Neuron (in vitro differentiated cells): Measurements from ENCODE around the gene WDR86.

Experiments used
- H2AFZ ChIP-seq: one replicate; pipeline ENCODE4 v1.6.1; 2013; ENCODE audit warnings: low read depth, mild to moderate bottlenecking, inconsistent platforms, low read length, moderate library complexity
- H3K27me3 ChIP-seq: one replicate; pipeline ENCODE4 v1.6.1; 2013; ENCODE audit warnings: low read length; ENCODE audit not compliant: insufficient read depth
- H3K36me3 ChIP-seq: one replicate; pipeline ENCODE4 v1.6.1; 2013; ENCODE audit warnings: low read length; ENCODE audit not compliant: insufficient read depth
- H3K4me1 ChIP-seq: one replicate; pipeline ENCODE4 v1.6.1; 2013; ENCODE audit warnings: low read length; ENCODE audit not compliant: insufficient read depth
- H3K4me3 ChIP-seq: 2 replicates; pipeline ENCODE4 v1.5.1; 2013; ENCODE audit warnings: mild to moderate bottlenecking, low read length, moderate library complexity
- H3K9me3 ChIP-seq: one replicate; pipeline ENCODE4 v1.6.1; 2013; ENCODE audit warnings: low read length

The WDR86 gene

DNA sequence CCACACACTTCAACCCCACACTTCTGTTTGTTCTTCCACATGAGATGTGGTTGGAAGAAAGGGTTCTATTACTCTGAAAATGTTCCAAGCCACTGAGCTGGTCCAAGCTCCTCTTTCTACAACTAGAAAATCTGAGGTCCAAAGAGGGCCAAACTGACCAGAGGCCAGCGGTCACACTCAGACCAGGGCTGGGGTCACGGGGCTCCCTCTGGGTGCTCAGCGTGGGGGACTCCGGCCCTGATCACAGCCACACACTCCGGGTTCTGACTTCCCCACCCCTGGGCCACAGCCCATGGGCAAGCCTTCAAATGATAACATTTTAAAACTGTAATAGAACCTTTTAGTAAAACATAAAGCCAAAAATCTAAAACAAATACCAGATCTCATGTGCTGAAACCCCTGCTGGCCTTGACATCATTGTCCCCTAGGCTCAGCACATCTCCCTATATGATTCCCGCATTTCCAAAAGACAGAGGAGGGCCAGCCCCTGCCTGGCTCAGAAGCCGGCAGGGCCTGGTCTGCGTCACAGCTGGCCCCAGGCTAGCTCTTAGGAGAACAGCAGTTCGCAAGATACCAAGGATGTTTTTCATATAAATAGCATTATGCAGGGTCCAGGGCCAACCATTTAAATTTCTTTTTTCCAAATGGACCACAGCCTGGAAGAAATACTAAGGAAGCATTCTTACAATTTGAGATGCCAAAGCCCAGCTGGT, 26.8 kb upstream of the WDR86 start:
- Histone ChIP-seq H3K36me3 (no peaks in the 10 kb centered on the region), H3K9me3 (peaks cover 7% of the 10 kb centered on the region), H3K27me3 (peaks cover 32% of the 10 kb centered on the region), H2AFZ (no peak overlapping the region), H3K4me1 (peaks cover 5% of the 10 kb centered on the region), H3K4me3 (no peak overlapping the region)

DNA sequence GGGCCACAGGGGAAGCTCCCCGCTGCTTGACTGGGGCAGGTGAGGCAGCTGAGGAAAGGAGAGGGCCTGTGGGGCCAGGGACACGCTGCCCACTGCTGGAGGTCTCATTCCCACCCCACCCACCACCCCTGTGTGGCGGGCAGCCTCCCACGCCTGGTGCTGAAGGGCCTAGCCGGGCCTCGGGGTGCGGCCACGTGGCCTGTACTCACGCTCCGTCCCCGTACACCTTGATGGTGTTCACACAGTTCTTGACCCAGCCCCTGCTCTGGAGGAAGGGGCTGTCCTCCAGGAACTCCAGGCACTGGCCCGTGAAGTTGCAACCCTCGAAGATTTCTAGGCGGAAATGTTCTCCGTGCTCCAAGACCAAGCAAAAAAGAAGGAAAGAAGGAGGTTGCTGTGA, 26.1 kb upstream of the WDR86 start:
- peaks cover 5% of the 10 kb centered on the region for H3K4me1 ChIP-seq
- H3K9me3 ChIP-seq: peaks cover 7% of the 10 kb centered on the region
- H2AFZ ChIP-seq: no peak overlapping the region
- peaks cover 31% of the 10 kb centered on the region for H3K27me3 ChIP-seq
- H3K36me3 ChIP-seq: no peaks in the 10 kb centered on the region
- H3K4me3 ChIP-seq: no peak overlapping the region

DNA sequence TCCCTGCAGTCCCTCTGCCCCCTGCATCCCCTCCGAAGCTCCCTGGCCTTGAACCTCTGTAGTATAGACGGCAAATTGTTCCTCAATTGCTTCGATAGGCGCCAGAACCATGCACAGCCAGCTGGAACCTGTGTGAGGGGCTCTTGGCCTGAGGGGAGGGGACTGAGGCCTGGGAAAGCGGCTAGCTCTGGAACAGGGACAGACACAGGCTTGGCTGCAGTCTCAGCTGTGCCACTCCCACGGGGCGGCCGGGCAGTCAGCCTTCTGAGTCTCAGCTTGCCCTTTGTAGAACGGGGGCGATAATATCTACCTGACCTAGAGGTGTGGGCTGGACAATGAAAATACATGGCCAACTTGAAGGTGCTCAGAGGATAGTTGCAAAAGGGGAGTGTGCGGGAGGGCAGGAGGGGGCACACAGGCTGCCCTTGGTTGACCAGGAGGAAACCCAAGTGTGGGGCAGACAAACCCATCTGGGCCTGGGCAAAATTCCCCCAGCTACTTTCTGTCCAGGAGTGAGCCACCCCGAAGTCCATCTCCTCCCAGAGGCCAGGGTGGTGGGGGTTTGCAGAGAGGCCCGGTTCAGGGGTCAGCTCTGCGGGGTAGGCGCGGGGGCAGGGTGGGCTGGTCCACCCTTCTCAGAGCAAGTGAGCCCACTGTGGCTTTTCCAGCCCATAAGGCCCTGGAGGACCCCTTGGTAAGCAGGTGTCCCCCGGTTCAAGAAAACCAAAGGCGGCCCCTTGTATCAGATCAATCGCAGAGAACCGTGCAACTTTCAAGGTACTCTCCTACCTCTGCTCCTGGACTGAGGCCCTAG, 25.5 kb upstream of the WDR86 start:
- Histone ChIP-seq H3K9me3 (peaks cover 7% of the 10 kb centered on the region), H3K27me3 (peaks cover 24% of the 10 kb centered on the region), H3K4me3 (no peak overlapping the region), H3K4me1 (peaks cover 5% of the 10 kb centered on the region), H3K36me3 (no peaks in the 10 kb centered on the region), H2AFZ (no peak overlapping the region)

DNA sequence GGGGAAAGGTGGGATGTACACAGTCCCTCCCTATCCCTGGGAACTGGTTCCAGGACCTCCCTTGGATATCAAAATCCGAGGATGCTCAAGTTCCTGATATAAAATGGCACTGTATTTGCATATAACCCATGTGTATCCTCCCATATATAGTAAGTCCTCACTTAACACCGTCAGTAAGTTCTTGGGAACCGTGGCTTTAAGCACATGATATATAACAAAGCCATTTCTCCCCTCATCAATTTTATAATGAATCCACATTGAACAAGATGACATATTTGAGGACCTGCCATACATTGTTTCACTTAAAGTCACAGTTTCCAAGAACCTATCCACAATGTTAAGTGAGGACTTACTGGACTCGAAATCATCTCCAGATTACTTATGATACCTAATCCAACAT, 24.7 kb upstream of the WDR86 start:
- no peak overlapping the region for H2AFZ ChIP-seq
- H3K36me3 ChIP-seq: no peaks in the 10 kb centered on the region
- H3K27me3 ChIP-seq: peaks cover 17% of the 10 kb centered on the region
- no peak overlapping the region for H3K4me3 ChIP-seq
- peaks cover 7% of the 10 kb centered on the region for H3K9me3 ChIP-seq
- H3K4me1 ChIP-seq: peaks cover 3% of the 10 kb centered on the region

DNA sequence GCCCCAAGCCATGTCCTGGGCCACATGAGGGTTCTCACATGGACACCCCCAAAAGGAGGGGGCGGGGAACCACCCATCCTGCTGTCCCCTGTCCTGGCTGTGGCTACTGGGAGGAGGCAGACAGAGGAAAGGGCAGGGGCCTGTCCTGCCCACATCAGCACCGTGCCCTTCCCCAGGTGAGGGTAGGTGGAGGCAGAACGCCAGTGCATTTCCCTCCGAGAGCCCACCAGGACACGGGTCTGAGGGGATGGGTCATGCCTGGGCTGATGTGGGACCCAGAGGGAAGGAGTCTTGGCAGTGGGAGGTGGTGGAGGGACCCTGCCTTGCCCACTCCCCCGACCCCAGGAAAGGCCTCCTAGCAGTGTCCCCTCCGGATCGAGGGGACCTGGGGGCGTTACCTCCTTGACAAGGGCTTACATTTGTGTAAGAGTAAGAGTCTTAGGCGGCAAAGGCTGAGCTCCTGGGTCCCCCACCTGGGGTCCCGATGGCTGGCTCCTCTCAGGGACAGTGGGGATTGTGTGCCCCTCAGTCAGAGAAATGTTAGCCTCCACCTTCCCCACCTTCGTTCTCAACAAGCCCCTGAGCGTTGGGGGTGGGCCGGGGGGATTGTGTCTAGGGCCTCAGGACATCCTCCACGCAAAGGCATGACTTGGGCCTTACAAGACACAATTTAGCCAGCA, 24.0 kb upstream of the WDR86 start:
- no peak overlapping the region for H3K4me3 ChIP-seq
- no peaks in the 10 kb centered on the region for H3K36me3 ChIP-seq
- H3K27me3 ChIP-seq: peaks cover 11% of the 10 kb centered on the region
- H3K9me3 ChIP-seq: peaks cover 6% of the 10 kb centered on the region
- H2AFZ ChIP-seq: no peak overlapping the region
- H3K4me1 ChIP-seq: peaks cover 4% of the 10 kb centered on the region

DNA sequence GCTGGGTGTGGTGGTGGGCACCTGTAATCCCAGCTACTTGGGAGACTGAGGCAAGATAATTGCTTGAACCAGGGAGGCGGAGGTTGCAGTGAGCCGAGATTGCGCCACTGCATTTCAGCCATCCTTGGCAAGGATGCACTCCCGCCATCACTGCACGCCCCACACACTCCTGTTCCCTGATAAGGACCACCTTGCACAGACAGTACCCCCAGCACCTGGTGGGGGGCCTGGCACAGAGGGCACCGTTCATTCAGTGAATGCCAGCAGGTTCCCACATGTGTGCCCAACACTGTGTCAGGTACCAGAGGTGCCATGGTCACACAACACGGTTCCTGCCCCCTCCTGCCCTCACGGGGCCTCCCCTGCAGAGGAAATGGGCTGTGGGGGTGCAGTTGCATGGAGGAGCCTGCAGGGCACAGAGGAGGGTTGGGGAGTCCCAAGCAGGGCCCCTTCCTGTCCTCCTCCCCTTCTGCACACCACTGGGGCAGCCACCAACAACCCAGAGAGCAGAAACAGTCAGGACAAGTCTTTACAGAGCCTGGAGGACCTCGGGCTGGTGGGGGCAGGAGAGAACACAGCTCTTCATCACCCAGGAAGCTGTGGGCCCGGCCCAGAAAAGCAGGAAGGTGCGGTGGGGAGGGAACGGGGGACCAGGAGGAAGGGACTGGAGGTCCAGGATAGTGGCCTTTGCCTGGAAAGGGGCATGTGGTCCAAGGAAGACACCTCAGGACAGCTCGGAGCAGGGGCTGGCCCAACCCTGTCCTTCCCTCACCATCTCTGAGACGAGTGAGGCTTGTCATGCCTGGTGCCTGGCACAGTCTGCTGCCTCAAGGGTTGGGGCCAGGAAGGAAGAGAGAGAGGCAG, 23.1 kb upstream of the WDR86 start:
- peaks cover 4% of the 10 kb centered on the region for H3K27me3 ChIP-seq
- no peak overlapping the region for H2AFZ ChIP-seq
- H3K36me3 ChIP-seq: no peaks in the 10 kb centered on the region
- H3K4me1 ChIP-seq: peaks cover 11% of the 10 kb centered on the region
- H3K9me3 ChIP-seq: no peaks in the 10 kb centered on the region
- no peak overlapping the region for H3K4me3 ChIP-seq

DNA sequence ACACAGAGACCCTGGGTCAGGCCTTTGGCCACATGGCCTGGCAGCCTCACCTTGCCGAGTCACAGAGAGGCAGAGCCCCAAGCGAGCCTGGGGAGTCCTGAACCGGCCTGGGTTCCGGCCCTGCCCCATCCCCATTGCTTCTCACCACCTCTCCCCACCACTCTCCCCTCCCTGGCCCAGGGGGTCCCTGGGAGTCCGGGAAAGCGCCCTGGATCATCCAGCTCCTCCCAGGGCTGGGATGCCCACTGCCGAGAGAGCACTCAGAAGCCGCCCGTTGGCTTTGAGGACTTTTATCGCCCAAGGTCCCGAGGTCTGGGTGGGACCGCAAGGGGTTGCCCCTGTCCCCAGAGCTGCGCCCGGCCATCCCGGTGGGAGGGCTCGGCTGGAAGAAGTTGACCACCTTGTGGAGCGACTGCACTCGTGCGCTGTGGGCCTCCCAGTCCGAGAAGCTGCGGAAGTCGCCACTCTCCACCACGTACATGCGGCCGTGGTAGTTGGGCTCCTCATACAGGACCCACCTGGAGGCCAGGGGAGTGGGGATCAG, 22.0 kb upstream of the WDR86 start:
- H3K9me3 ChIP-seq: no peaks in the 10 kb centered on the region
- H3K27me3 ChIP-seq: no peaks in the 10 kb centered on the region
- peaks cover 11% of the 10 kb centered on the region for H3K4me1 ChIP-seq
- H3K36me3 ChIP-seq: no peaks in the 10 kb centered on the region
- H3K4me3 ChIP-seq: no peak overlapping the region
- H2AFZ ChIP-seq: no peak overlapping the region

DNA sequence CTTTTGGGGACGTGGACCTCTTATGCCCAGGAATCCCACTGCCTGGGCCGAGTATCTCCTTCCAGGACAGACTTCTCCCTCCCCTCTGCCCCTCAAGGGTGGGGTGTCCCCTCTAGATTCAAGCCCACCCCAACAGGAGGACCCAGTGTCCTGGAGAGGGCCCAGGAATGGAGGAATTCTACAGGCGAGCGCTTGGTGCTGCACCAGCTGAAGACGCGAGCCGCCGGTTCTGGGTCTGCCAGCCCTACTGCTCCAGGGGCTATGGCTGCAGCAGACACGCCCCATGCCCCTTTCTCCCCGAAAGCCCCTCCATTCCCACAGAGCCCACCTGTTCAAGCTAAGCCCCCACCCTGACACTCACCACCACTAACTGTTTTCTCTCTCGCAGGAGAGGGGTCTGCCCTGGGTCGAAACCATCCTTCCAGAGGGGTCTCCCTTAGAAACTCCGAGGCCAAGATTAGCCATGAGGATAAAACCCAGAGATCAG, 21.5 kb upstream of the WDR86 start:
- no peaks in the 10 kb centered on the region for H3K27me3 ChIP-seq
- H2AFZ ChIP-seq: no peak overlapping the region
- no peak overlapping the region for H3K4me3 ChIP-seq
- H3K4me1 ChIP-seq: peaks cover 11% of the 10 kb centered on the region
- no peaks in the 10 kb centered on the region for H3K36me3 ChIP-seq
- H3K9me3 ChIP-seq: no peaks in the 10 kb centered on the region

DNA sequence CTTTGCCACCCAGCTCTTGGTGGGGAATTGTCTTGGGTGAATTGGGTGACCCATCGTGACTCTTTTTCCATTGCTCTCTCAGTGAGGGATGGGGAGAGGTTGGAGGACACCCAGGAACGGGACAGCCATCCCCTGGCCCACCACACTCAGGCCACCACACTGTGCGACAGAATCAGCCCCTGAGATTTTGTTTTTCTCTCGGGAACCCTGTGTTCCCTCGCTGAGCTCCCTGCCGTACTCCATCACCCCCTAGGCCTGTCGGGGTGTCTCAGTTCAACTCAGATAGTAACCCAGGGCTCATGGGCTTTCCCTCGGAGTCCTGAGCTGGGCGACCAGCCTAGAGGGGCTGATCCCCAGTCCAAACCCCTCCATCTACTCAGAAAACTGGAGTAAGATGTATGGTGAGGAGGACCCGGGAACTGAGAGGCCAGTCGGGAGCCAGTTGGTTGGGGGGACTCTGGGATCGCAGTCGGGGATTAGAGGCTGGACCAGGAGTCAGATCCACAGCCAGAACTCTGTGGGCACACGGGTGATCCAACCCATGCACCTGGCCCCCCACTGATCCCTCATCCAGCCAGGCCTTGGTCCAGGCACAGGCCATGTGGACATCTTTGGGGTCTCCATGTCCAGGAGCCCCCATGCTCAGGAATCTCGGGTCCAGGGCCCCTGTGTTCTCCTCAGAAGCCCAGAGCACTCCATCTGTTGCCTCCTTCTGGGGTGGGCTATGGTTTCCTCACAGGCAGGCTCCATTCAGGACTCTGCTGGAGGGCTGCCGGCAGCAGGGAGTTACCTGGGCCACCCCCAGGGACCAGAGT, 20.8 kb upstream of the WDR86 start:
- H3K27me3 ChIP-seq: no peaks in the 10 kb centered on the region
- H3K4me3 ChIP-seq: no peak overlapping the region
- no peaks in the 10 kb centered on the region for H3K9me3 ChIP-seq
- H2AFZ ChIP-seq: no peak overlapping the region
- H3K4me1 ChIP-seq: peaks cover 11% of the 10 kb centered on the region
- H3K36me3 ChIP-seq: no peaks in the 10 kb centered on the region

DNA sequence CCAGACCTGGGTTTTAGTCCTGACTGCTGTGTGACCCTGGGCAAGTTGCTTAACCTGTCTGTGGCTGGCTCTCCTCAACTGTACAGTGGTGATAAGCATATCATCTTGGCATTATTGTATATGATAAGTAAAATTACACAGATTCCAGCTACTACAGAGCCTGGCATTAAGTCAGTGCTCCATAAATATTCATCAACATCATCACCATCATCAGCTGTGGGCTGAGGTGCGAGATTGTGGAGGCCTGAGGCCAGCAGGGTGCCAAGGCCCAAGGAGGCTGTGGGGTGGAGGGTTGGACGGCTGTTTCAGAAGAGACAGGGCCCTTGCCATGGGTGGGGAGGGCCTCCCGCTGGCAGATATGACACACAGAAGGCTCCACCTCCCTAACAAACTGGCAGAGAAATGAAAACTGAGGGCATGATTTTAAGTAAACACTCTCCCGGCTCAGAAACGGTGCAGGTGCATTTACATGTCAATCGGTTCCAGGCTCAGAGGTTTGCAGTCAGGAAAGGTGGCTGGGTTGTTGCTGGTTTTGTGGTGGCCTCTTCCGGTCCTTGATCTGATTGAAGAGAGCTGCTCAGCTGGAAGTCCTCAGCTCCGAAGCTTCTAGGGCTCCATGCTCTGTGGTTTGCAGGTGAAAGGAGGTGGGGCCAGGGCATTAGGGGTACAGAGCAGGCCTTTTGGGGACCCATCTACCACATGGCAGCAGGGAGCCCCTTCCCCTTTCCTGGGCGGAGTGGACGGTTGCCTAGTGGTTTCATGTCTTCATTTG, 19.9 kb upstream of the WDR86 start:
- H2AFZ ChIP-seq: no peak overlapping the region
- H3K27me3 ChIP-seq: no peaks in the 10 kb centered on the region
- H3K36me3 ChIP-seq: no peaks in the 10 kb centered on the region
- no peaks in the 10 kb centered on the region for H3K9me3 ChIP-seq
- H3K4me3 ChIP-seq: no peak overlapping the region
- peaks cover 11% of the 10 kb centered on the region for H3K4me1 ChIP-seq

DNA sequence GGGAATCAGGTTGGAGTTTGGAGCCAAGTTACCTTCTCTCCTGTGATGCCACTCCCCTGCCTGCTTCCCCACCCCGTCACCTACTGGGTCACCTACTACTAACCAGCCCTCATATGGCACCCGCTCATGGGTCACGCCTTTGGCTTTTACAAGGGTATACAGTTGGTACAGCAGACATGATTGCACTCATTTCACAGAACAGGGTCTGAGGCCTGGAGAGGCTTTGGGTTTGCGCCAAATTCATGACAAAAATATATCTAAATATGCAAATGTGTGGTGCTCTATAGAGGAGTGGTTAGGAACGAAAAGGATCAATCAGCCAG, 19.4 kb upstream of the WDR86 start:
- Histone ChIP-seq H3K36me3 (no peaks in the 10 kb centered on the region), H3K27me3 (no peaks in the 10 kb centered on the region), H3K4me1 (peaks cover 11% of the 10 kb centered on the region), H3K9me3 (no peaks in the 10 kb centered on the region), H2AFZ (no peak overlapping the region), H3K4me3 (no peak overlapping the region)
